GM23338 (cell line): Measurements from ENCODE around the gene IRF1. TPM values are rescaled to one million over a fixed set of nuclear protein-coding genes. Genes with fewer than 3 reads are reported as not detected.

Experiments
- ATAC-seq: fragments of 200-7000 bp; cut with Tn5 transposase; 3 replicates; pipeline ENCODE4 v1.9.1; 2020
- DNase-seq: peaks from one replicate; pipeline ENCODE4 v3.0.0-alpha.2; 2015; ENCODE audit warnings: low spot score
- H2AFZ ChIP-seq: fragments of 200-600 bp; sonication (generic); 2 replicates; pipeline ENCODE4 v1.8.0; 2016; ENCODE audit warnings: antibody characterized with exemption, mild to moderate bottlenecking, moderate library complexity
- H3F3A ChIP-seq: fragments of 200-600 bp; sonication (generic); replicated peaks from 2 replicates; pipeline ENCODE4 v1.8.0; 2017; ENCODE audit warnings: antibody characterized with exemption, mixed run types, low read depth
- H3K27ac ChIP-seq: fragments of 200-600 bp; sonication (generic); 2 replicates; pipeline ENCODE4 v1.6.1; 2016; ENCODE audit warnings: low read depth
- H3K27me3 ChIP-seq: fragments of 200-600 bp; sonication (generic); 2 replicates; pipeline ENCODE4 v1.8.0; 2016; ENCODE audit warnings: mild to moderate bottlenecking, mixed run types, moderate library complexity; ENCODE audit not compliant: insufficient read depth
- H3K36me3 ChIP-seq: fragments of 200-600 bp; sonication (generic); 2 replicates; pipeline ENCODE4 v1.8.0; 2016; ENCODE audit warnings: mild to moderate bottlenecking; ENCODE audit not compliant: insufficient read depth
- H3K4me1 ChIP-seq: fragments of 200-600 bp; sonication (generic); 2 replicates; pipeline ENCODE4 v1.8.0; 2016; ENCODE audit warnings: mild to moderate bottlenecking, moderate library complexity; ENCODE audit not compliant: insufficient read depth
- H3K4me2 ChIP-seq: fragments of 200-600 bp; sonication (generic); 2 replicates; pipeline ENCODE4 v1.7.1; 2017; ENCODE audit warnings: mixed run types
- H3K4me3 ChIP-seq: fragments of 200-600 bp; sonication (generic); 2 replicates; pipeline ENCODE4 v1.6.1; 2016; ENCODE audit warnings: mixed run types
- H3K79me2 ChIP-seq: fragments of 200-600 bp; sonication (generic); replicated peaks from 2 replicates; pipeline ENCODE4 v1.8.0; 2017; ENCODE audit warnings: mild to moderate bottlenecking; ENCODE audit not compliant: insufficient read depth
- H3K9me2 ChIP-seq: fragments of 200-600 bp; sonication (generic); 2 replicates; pipeline ENCODE4 v1.8.0; 2017; ENCODE audit not compliant: insufficient read depth
- H4K20me1 ChIP-seq: fragments of 200-600 bp; sonication (generic); replicated peaks from 2 replicates; pipeline ENCODE4 v1.8.0; 2017; ENCODE audit warnings: mild to moderate bottlenecking; ENCODE audit not compliant: insufficient read depth
- H3K27ac Mint-ChIP-seq: 2 replicates; pipeline ENCODE4 v1.8.0; 2020; ENCODE audit warnings: inconsistent platforms, mild to moderate bottlenecking, moderate library complexity, mixed read lengths
- H3K27me3 Mint-ChIP-seq: 3 replicates; pipeline ENCODE4 v1.8.0; 2022; ENCODE audit warnings: low read depth, mild to moderate bottlenecking, moderate library complexity, mixed read lengths, inconsistent platforms; ENCODE audit not compliant: insufficient read depth, poor library complexity
- H3K36me3 Mint-ChIP-seq: 3 replicates; pipeline ENCODE4 v1.8.0; 2021; ENCODE audit warnings: low read depth, mild to moderate bottlenecking, inconsistent platforms, moderate library complexity, mixed read lengths
- H3K4me1 Mint-ChIP-seq: 3 replicates; pipeline ENCODE4 v1.8.0; 2020; ENCODE audit warnings: mild to moderate bottlenecking, inconsistent platforms, mixed read lengths
- H3K4me3 Mint-ChIP-seq: 3 replicates; pipeline ENCODE4 v1.8.0; 2021; ENCODE audit warnings: moderate library complexity, mild to moderate bottlenecking, inconsistent platforms, mixed read lengths
- H3K9me3 Mint-ChIP-seq: 3 replicates; pipeline ENCODE4 v1.8.0; 2020; ENCODE audit warnings: moderate library complexity, mild to moderate bottlenecking, inconsistent platforms, mixed read lengths
- CREB1 ChIP-seq: fragments of 250-450 bp; sonication (Bioruptor Pico); IDR thresholded peaks from 2 replicates; pipeline ENCODE4 v1.5.0; 2020; ENCODE audit warnings: low read depth, mild to moderate bottlenecking, moderate library complexity
- EZH2 ChIP-seq: fragments of 200-600 bp; sonication (generic); IDR thresholded peaks from one replicate; pipeline ENCODE4 v1.8.0; 2017; ENCODE audit warnings: antibody characterized with exemption, mild to moderate bottlenecking, low read depth; ENCODE audit not compliant: unreplicated experiment
- EZH2phosphoT487 ChIP-seq: fragments of 200-600 bp; sonication (generic); IDR thresholded peaks from one replicate; pipeline ENCODE4 v1.8.1; 2018; ENCODE audit warnings: antibody characterized with exemption; ENCODE audit not compliant: unreplicated experiment
- JUNB ChIP-seq: IDR thresholded peaks from one replicate; pipeline ENCODE4 v1.6.1; 2016; ENCODE audit warnings: antibody characterized with exemption; ENCODE audit not compliant: unreplicated experiment
- NANOG ChIP-seq: IDR thresholded peaks from 2 replicates; pipeline ENCODE4 v1.6.1; 2016; ENCODE audit warnings: antibody characterized with exemption, borderline replicate concordance
- POLR2AphosphoS5 ChIP-seq: IDR thresholded peaks from 2 replicates; pipeline ENCODE4 v1.6.1; 2016; ENCODE audit warnings: antibody characterized with exemption, low read depth
- REST ChIP-seq: IDR thresholded peaks from one replicate; pipeline ENCODE4 v1.6.1; 2018; ENCODE audit warnings: antibody characterized with exemption; ENCODE audit not compliant: unreplicated experiment
- ZNF331 ChIP-seq: fragments of 250-450 bp; sonication (Bioruptor Pico); IDR thresholded peaks from 2 replicates; pipeline ENCODE4 v1.5.0; 2020; ENCODE audit warnings: low read depth, mild to moderate bottlenecking, moderate library complexity
- polyA plus RNA-seq: library from polyadenylated mRNA; unstranded; fragments of >200 nt; fragmentation: Nextera tagmentation; extraction: Ambion mirVana; gene quantifications from 2 replicates; pipeline ENCODE4 v1.2.1, GENCODE V29; 2016
- total RNA-seq: library from RNA; depleted of rRNA; stranded (reverse); fragments of >200 nt; shearing (Covaris generic); gene quantifications from 2 replicates; pipeline ENCODE4 v1.2.3, GENCODE V29; 2014
- TF ChIP-seq, protein P1 (sequence below), 2 experiments: fragments of 200-600 bp in 1 of 2; sonication (generic) in 1 of 2; conservative IDR thresholded peaks; 2 replicates each; pipeline versions ENCODE4 v1.5.1 to v1.6.1; 2016 to 2017; ENCODE audit warnings: antibody characterized with exemption in 2 of 2, low read depth in 2 of 2, mild to moderate bottlenecking in 2 of 2, moderate library complexity in 1 of 2
- TF ChIP-seq, protein P2 (sequence below): IDR thresholded peaks from 2 replicates; pipeline ENCODE4 v1.6.1; 2016; ENCODE audit warnings: antibody characterized with exemption
- TF ChIP-seq, protein P3 (sequence below): fragments of 250-450 bp; sonication (Bioruptor Pico); IDR thresholded peaks from 2 replicates; pipeline ENCODE4 v1.5.0; 2020; ENCODE audit warnings: mild to moderate bottlenecking, moderate library complexity

The IRF1 gene
- total and polyA plus RNA-seq, 2 experiments from 2014 or later, result 6.9 to 8.6 TPM

DNA sequence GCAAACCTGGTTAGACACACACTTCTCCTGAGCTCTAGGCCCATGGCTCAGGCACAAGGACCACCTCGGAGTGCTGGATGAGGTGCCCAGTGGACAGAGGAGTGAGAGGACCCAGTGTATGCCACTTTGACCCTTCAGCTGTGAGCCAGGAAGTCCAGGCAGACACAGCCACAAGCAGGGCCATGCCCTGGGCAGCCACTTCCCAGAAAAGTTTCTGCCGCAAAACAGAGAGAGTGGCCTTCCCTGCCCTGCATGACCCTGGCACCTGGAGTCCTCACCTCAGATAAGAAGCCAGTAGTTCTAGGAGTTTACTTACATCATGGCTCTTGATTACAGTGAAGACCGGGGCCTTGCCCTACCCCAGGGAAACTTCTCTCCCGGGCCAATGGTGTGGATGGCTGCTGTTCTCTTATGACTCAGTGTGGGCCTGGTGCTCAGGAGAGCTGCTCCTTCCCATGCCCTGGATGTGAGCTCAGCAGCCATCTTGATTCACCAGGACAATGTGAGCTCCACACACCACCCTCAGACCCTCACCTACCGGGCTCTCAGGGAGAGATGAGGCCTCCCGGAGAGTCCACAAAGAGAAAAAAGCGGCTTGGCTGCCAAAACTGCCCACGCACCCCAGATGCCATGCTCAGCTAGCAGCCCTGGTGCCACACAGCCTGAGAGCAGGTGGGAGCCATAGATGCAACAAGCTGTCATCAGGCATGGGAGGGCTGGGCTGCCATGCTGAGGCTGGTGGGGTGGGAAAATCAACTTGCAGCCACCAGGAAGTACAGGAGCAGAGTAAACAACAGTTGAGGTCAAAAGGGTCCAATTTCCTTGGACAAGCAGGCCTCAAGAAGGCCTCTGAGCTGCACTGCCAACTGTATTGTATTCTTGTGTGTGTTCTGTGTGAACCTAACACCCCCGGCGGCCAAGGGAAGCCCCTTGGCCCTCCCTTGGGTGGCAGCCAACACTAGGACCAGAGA, 11.7 kb upstream of the IRF1 start:
- H3K27ac Mint-ChIP-seq, result no peak overlapping the region

More for the DNA sequence above, 11.7 kb upstream of the IRF1 start:
- Histone ChIP-seq H3K4me1 (no peaks in the 10 kb centered on the region), H3F3A (no peaks in the 10 kb centered on the region), H3K27me3 (no peaks in the 10 kb centered on the region), H3K27ac (no peak overlapping the region), H3K4me2 (no peak overlapping the region), H3K4me3 (no peak overlapping the region), H3K36me3 (no peaks in the 10 kb centered on the region), H3K9me2 (no peaks in the 10 kb centered on the region; the same call in 1 of the 2 replicates), H3K79me2 (no peaks in the 10 kb centered on the region), H2AFZ (no peak overlapping the region), H4K20me1 (no peaks in the 10 kb centered on the region)
- ATAC-seq (no peak), DNase-seq (no peak)
- Mint-ChIP-seq H3K4me1 (0 out of 3 replicates have a peak, but pooled peaks cover 2% of the 10 kb centered on the region), H3K27me3 (peaks cover 2% of the 10 kb centered on the region), H3K9me3 (no peaks in the 10 kb centered on the region), H3K36me3 (no peaks in the 10 kb centered on the region; the same call in 2 of the 3 replicates), H3K4me3 (no peak overlapping the region)
- TF ChIP-seq EZH2phosphoT487, result no peak
- TF ChIP-seq, protein P1, sequence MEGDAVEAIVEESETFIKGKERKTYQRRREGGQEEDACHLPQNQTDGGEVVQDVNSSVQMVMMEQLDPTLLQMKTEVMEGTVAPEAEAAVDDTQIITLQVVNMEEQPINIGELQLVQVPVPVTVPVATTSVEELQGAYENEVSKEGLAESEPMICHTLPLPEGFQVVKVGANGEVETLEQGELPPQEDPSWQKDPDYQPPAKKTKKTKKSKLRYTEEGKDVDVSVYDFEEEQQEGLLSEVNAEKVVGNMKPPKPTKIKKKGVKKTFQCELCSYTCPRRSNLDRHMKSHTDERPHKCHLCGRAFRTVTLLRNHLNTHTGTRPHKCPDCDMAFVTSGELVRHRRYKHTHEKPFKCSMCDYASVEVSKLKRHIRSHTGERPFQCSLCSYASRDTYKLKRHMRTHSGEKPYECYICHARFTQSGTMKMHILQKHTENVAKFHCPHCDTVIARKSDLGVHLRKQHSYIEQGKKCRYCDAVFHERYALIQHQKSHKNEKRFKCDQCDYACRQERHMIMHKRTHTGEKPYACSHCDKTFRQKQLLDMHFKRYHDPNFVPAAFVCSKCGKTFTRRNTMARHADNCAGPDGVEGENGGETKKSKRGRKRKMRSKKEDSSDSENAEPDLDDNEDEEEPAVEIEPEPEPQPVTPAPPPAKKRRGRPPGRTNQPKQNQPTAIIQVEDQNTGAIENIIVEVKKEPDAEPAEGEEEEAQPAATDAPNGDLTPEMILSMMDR (conservative IDR thresholded peaks at IDR 0.05; ENCODE audit: low read depth in 2 of 2), result no peak
- no peak for TF ChIP-seq REST
- TF ChIP-seq EZH2, result no peak
- no peak for TF ChIP-seq POLR2AphosphoS5
- TF ChIP-seq, protein P2, sequence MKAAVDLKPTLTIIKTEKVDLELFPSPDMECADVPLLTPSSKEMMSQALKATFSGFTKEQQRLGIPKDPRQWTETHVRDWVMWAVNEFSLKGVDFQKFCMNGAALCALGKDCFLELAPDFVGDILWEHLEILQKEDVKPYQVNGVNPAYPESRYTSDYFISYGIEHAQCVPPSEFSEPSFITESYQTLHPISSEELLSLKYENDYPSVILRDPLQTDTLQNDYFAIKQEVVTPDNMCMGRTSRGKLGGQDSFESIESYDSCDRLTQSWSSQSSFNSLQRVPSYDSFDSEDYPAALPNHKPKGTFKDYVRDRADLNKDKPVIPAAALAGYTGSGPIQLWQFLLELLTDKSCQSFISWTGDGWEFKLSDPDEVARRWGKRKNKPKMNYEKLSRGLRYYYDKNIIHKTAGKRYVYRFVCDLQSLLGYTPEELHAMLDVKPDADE, result no peak
- TF ChIP-seq ZNF331 (CRISPR knock-in tag), result no peak
- no peak for TF ChIP-seq CREB1 (CRISPR knock-in tag)
- TF ChIP-seq, protein P3, sequence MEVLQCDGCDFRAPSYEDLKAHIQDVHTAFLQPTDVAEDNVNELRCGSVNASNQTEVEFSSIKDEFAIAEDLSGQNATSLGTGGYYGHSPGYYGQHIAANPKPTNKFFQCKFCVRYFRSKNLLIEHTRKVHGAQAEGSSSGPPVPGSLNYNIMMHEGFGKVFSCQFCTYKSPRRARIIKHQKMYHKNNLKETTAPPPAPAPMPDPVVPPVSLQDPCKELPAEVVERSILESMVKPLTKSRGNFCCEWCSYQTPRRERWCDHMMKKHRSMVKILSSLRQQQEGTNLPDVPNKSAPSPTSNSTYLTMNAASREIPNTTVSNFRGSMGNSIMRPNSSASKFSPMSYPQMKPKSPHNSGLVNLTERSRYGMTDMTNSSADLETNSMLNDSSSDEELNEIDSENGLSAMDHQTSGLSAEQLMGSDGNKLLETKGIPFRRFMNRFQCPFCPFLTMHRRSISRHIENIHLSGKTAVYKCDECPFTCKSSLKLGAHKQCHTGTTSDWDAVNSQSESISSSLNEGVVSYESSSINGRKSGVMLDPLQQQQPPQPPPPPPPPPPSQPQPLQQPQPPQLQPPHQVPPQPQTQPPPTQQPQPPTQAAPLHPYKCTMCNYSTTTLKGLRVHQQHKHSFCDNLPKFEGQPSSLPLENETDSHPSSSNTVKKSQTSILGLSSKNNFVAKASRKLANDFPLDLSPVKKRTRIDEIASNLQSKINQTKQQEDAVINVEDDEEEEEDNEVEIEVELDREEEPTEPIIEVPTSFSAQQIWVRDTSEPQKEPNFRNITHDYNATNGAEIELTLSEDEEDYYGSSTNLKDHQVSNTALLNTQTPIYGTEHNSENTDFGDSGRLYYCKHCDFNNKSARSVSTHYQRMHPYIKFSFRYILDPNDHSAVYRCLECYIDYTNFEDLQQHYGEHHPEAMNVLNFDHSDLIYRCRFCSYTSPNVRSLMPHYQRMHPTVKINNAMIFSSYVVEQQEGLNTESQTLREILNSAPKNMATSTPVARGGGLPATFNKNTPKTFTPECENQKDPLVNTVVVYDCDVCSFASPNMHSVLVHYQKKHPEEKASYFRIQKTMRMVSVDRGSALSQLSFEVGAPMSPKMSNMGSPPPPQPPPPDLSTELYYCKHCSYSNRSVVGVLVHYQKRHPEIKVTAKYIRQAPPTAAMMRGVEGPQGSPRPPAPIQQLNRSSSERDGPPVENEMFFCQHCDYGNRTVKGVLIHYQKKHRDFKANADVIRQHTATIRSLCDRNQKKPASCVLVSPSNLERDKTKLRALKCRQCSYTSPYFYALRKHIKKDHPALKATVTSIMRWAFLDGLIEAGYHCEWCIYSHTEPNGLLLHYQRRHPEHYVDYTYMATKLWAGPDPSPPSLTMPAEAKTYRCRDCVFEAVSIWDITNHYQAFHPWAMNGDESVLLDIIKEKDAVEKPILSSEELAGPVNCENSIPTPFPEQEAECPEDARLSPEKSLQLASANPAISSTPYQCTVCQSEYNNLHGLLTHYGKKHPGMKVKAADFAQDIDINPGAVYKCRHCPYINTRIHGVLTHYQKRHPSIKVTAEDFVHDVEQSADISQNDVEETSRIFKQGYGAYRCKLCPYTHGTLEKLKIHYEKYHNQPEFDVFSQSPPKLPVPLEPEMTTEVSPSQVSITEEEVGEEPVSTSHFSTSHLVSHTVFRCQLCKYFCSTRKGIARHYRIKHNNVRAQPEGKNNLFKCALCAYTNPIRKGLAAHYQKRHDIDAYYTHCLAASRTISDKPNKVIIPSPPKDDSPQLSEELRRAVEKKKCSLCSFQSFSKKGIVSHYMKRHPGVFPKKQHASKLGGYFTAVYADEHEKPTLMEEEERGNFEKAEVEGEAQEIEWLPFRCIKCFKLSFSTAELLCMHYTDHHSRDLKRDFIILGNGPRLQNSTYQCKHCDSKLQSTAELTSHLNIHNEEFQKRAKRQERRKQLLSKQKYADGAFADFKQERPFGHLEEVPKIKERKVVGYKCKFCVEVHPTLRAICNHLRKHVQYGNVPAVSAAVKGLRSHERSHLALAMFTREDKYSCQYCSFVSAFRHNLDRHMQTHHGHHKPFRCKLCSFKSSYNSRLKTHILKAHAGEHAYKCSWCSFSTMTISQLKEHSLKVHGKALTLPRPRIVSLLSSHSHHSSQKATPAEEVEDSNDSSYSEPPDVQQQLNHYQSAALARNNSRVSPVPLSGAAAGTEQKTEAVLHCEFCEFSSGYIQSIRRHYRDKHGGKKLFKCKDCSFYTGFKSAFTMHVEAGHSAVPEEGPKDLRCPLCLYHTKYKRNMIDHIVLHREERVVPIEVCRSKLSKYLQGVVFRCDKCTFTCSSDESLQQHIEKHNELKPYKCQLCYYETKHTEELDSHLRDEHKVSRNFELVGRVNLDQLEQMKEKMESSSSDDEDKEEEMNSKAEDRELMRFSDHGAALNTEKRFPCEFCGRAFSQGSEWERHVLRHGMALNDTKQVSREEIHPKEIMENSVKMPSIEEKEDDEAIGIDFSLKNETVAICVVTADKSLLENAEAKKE (CRISPR knock-in tag), result no peak
- TF ChIP-seq NANOG, result no peak
- no peak for TF ChIP-seq JUNB
